Natural killer cell (primary cell): ENCODE data around the gene ANKRD40. TPM values are rescaled to one million over a fixed set of nuclear protein-coding genes. Genes with fewer than 3 reads are reported as not detected.

Experiments
- ATAC-seq, 3 donors: fragments of 150-1000 bp in 2 of 3; fragments of 200-7000 bp in 1 of 3; cut with Tn5 transposase; 1 replicate in 1 of 3; 2 replicates in 2 of 3; pipeline ENCODE4 v1.10.0; 2021; ENCODE audit warnings: mild to moderate bottlenecking in 2 of 3, moderate library complexity in 2 of 3
- DNase-seq, 2 donors: peaks; one replicate each; pipeline versions ENCODE4 v3.0.0 to v3.0.0-alpha.2; 2013 to 2021; ENCODE audit warnings: mixed read lengths in 1 of 2
- H3K27ac ChIP-seq: one replicate; pipeline ENCODE4 v1.5.1; 2013; ENCODE audit warnings: mild to moderate bottlenecking, low read length
- H3K27me3 ChIP-seq: one replicate; pipeline ENCODE4 v1.6.1; 2013; ENCODE audit warnings: low read length; ENCODE audit not compliant: control insufficient read depth, insufficient read depth
- H3K36me3 ChIP-seq: one replicate; pipeline ENCODE4 v1.6.1; 2013; ENCODE audit warnings: low read length; ENCODE audit not compliant: control insufficient read depth, insufficient read depth
- H3K4me1 ChIP-seq: one replicate; pipeline ENCODE4 v1.6.1; 2013; ENCODE audit warnings: low read length; ENCODE audit not compliant: control insufficient read depth, insufficient read depth
- H3K4me3 ChIP-seq: one replicate; pipeline ENCODE4 v1.5.1; 2013; ENCODE audit warnings: low read length
- H3K9me3 ChIP-seq: one replicate; pipeline ENCODE4 v1.6.1; 2013; ENCODE audit warnings: low read length; ENCODE audit not compliant: control insufficient read depth, insufficient read depth
- H3K27ac Mint-ChIP-seq, 2 donors: one replicate each; pipeline ENCODE4 v1.8.0; 2022; ENCODE audit warnings: mild to moderate bottlenecking in 2 of 2, mixed read lengths in 2 of 2, moderate library complexity in 1 of 2
- H3K27me3 Mint-ChIP-seq, 2 donors: one replicate each; pipeline ENCODE4 v1.8.0; 2022; ENCODE audit warnings: low read depth in 2 of 2, mixed read lengths in 2 of 2
- H3K36me3 Mint-ChIP-seq: one replicate; pipeline ENCODE4 v1.8.0; 2022; ENCODE audit warnings: mixed read lengths
- H3K4me1 Mint-ChIP-seq, 2 donors: one replicate each; pipeline ENCODE4 v1.8.0; 2022; ENCODE audit warnings: mixed read lengths in 2 of 2
- H3K4me3 Mint-ChIP-seq: one replicate; pipeline ENCODE4 v1.8.0; 2022; ENCODE audit warnings: mild to moderate bottlenecking, moderate library complexity, mixed read lengths
- H3K9me3 Mint-ChIP-seq, 2 donors: one replicate each; pipeline ENCODE4 v1.8.0; 2022; ENCODE audit warnings: mixed read lengths in 2 of 2
- WGBS: methylation state at CpG from one replicate; pipeline ENCODE4 v1.1.7; 2013; ENCODE audit warnings: missing lambda C conversion rate; ENCODE audit not compliant: insufficient coverage; 5-methylcytosine and 5-hydroxymethylcytosine counted together
- intact Hi-C: fragments of 100-400 bp; cut with micrococcal nuclease; formaldehyde crosslinking; loops from one replicate; pipeline ENCODE4 v1.14.2; 2022
- total RNA-seq, 4 donors: library from RNA; stranded (reverse); fragments of 120-200 nt in 1 of 4; gene quantifications; one replicate each; pipeline versions ENCODE4 v1.2.3 to v1.2.4, GENCODE V29; 2013 to 2022
- TF ChIP-seq, protein P1 (sequence below): fragments of 200-600 bp; IDR thresholded peaks from one replicate; pipeline ENCODE4 v1.8.0; 2022; ENCODE audit warnings: antibody characterized with exemption

Gene ANKRD40
- total RNA-seq, 3 donors from 2014 or later (not counting 1 experiment from before 2014, with no cell fraction given), result 22.1 to 32.0 (median 30.8) TPM

GRCh38 chr17:50675627-50676026 is 32.1 kb downstream of the ANKRD40 start:
- Mint-ChIP-seq H3K4me3 (no peak overlapping the region), H3K36me3 (no peaks in the 10 kb centered on the region), H3K9me3 (no peaks in the 10 kb centered on the region), H3K27ac (no peak overlapping the region), H3K4me1 (no peaks in the 10 kb centered on the region), H3K27me3 (peaks cover 0 to 10% of the 10 kb centered on the region in 2 donors)
- H3K4me3 ChIP-seq, result no peak overlapping the region
- H3K27ac ChIP-seq, result no peak overlapping the region
- H3K4me1 ChIP-seq, result no peaks in the 10 kb centered on the region
- no peak for ATAC-seq
- H3K27me3 ChIP-seq, result no peaks in the 10 kb centered on the region
- H3K36me3 ChIP-seq, result no peaks in the 10 kb centered on the region
- 90% methylated on average over 7 of the region's 7 CpGs for WGBS
- intact Hi-C loops, result no loop called here
- H3K9me3 ChIP-seq, result no peaks in the 10 kb centered on the region
- TF ChIP-seq, protein P1, sequence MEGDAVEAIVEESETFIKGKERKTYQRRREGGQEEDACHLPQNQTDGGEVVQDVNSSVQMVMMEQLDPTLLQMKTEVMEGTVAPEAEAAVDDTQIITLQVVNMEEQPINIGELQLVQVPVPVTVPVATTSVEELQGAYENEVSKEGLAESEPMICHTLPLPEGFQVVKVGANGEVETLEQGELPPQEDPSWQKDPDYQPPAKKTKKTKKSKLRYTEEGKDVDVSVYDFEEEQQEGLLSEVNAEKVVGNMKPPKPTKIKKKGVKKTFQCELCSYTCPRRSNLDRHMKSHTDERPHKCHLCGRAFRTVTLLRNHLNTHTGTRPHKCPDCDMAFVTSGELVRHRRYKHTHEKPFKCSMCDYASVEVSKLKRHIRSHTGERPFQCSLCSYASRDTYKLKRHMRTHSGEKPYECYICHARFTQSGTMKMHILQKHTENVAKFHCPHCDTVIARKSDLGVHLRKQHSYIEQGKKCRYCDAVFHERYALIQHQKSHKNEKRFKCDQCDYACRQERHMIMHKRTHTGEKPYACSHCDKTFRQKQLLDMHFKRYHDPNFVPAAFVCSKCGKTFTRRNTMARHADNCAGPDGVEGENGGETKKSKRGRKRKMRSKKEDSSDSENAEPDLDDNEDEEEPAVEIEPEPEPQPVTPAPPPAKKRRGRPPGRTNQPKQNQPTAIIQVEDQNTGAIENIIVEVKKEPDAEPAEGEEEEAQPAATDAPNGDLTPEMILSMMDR, result no peak
- no peak for DNase-seq

DNA sequence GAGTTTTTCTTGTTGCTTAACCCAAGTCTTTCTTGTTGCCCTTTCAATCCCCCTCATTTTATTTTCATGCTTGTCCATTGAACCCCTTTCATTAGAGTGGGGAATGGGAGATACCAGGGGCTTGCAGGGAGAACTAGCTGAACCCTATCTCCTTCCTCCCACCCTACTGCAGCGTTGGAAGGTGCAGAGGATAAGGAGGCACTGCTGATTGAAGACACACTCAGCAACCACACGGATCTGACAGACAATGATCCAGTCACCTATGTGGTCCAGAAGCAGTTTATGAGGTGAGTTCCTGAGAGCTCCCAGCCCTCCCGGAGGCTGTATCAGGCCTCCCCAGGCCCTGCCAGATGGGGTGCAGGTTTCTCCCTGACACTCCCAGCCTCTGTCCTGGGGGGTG is 32.5 kb downstream of the ANKRD40 start:
- WGBS, result 82% methylated on average over 3 of the region's 3 CpGs
- DNase-seq (no peak), ATAC-seq (no peak)
- Mint-ChIP-seq H3K27me3 (peaks cover 0 to 7% of the 10 kb centered on the region in 2 donors), H3K9me3 (no peaks in the 10 kb centered on the region), H3K27ac (no peak overlapping the region), H3K36me3 (no peaks in the 10 kb centered on the region), H3K4me3 (no peak overlapping the region), H3K4me1 (no peaks in the 10 kb centered on the region)
- intact Hi-C loops, result no loop called here
- no peak overlapping the region for H3K4me3 ChIP-seq
- no peak overlapping the region for H3K27ac ChIP-seq
- H3K36me3 ChIP-seq, result no peaks in the 10 kb centered on the region
- TF ChIP-seq, protein P1, result no peak
- no peaks in the 10 kb centered on the region for H3K4me1 ChIP-seq
- no peaks in the 10 kb centered on the region for H3K27me3 ChIP-seq
- H3K9me3 ChIP-seq, result no peaks in the 10 kb centered on the region

DNA sequence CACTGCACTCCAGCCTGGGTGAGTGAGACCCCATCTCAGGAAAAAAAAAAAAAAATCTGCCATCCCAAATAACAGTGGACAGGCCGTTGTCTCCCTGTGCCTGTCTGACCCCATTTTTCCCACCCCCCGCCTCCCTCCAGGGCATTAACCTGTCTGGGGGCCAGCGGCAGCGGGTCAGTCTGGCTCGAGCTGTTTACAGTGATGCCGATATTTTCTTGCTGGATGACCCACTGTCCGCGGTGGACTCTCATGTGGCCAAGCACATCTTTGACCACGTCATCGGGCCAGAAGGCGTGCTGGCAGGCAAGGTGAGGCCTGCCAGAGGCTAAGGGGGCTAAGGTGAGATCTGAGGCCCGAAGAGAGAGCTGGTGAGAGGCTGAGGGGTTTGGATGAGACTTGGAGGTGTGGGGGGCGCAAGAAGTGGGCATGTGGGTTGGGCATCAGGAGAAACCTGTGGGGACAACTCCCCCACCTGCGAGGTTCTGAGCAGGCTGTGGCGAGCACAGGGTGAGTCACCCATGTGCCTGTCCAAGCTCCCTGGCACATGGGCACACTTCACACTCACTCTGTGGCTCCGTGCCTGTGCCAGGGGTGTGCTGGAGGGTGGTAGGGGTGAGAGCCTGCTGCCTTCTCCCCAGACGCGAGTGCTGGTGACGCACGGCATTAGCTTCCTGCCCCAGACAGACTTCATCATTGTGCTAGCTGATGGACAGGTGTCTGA is 34.7 kb downstream of the ANKRD40 start:
- Mint-ChIP-seq H3K9me3 (no peaks in the 10 kb centered on the region), H3K27ac (no peak overlapping the region), H3K36me3 (no peaks in the 10 kb centered on the region), H3K4me3 (no peak overlapping the region), H3K27me3 (peaks cover 0 to 3% of the 10 kb centered on the region in 2 donors), H3K4me1 (no peaks in the 10 kb centered on the region)
- no peaks in the 10 kb centered on the region for H3K27me3 ChIP-seq
- H3K4me1 ChIP-seq, result no peaks in the 10 kb centered on the region
- 90% methylated on average over 20 of the region's 20 CpGs for WGBS
- no peak overlapping the region for H3K27ac ChIP-seq
- no peaks in the 10 kb centered on the region for H3K9me3 ChIP-seq
- DNase-seq, result no peak
- no peak overlapping the region for H3K4me3 ChIP-seq
- ATAC-seq, result no peak
- intact Hi-C loops, result no loop called here
- H3K36me3 ChIP-seq, result no peaks in the 10 kb centered on the region
- TF ChIP-seq, protein P1, result no peak

GRCh38 chr17:50672071-50672470 is 35.6 kb downstream of the ANKRD40 start:
- Mint-ChIP-seq H3K9me3 (no peaks in the 10 kb centered on the region), H3K36me3 (no peaks in the 10 kb centered on the region), H3K27me3 (no peaks in the 10 kb centered on the region), H3K27ac (no peak overlapping the region), H3K4me1 (no peaks in the 10 kb centered on the region), H3K4me3 (no peak overlapping the region)
- DNase-seq (no peak), ATAC-seq (no peak)
- no peaks in the 10 kb centered on the region for H3K27me3 ChIP-seq
- WGBS, result 94% methylated on average over 5 of the region's 5 CpGs
- TF ChIP-seq, protein P1, result no peak
- intact Hi-C loops, result no loop called here
- H3K9me3 ChIP-seq, result no peaks in the 10 kb centered on the region
- no peak overlapping the region for H3K4me3 ChIP-seq
- H3K27ac ChIP-seq, result no peak overlapping the region
- H3K4me1 ChIP-seq, result no peaks in the 10 kb centered on the region
- no peaks in the 10 kb centered on the region for H3K36me3 ChIP-seq
